BE2C (cell line): ENCODE data around the gene CERT1.

Experiments used
- DNase-seq: peaks from one replicate; pipeline ENCODE4 v3.0.0-alpha.2; 2020
- H3K27me3 ChIP-seq: fragments of 250-450 bp; sonication (Bioruptor Pico); 2 replicates; pipeline ENCODE4 v1.5.1; 2020; ENCODE audit warnings: mild to moderate bottlenecking
- H3K36me3 ChIP-seq: fragments of 250-450 bp; sonication (Bioruptor Pico); 2 replicates; pipeline ENCODE4 v1.5.1; 2020; ENCODE audit warnings: mild to moderate bottlenecking
- H3K4me1 ChIP-seq: fragments of 250-450 bp; sonication (Bioruptor Pico); 2 replicates; pipeline ENCODE4 v1.5.1; 2020
- H3K4me3 ChIP-seq: 2 replicates; pipeline ENCODE4 v1.5.1; 2011; ENCODE audit warnings: low read depth, low read length
- H3K9me3 ChIP-seq: fragments of 250-450 bp; sonication (Bioruptor Pico); 2 replicates; pipeline ENCODE4 v1.5.1; 2020
- TF ChIP-seq, protein P1 (sequence below): IDR thresholded peaks from 2 replicates; pipeline ENCODE4 v1.5.1; 2012; ENCODE audit warnings: mild to moderate bottlenecking, low read depth, low read length

CERT1 gene

DNA sequence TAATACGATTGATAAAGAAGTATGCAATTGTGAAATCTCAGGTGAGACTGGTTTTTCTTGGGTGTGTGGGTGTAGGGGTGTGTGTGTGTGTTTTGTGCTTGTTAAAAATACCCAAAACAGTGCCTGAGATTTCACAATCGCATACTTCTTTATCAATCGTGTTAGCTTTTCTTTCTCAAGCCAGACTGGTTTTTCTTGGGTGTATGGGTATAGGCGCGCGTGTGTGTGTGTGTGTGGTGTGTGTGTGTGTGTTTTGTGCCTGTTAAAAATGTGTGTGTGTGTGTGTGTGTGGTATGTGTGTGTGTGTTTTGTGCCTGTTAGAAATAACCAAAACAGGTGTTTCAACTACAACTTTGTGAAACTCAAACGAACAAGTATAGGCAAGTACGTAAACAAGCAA, 53.7 kb downstream of the CERT1 start:
- Histone ChIP-seq H3K4me3 (no peak overlapping the region), H3K36me3 (peaks cover 5% of the 10 kb centered on the region), H3K4me1 (peaks cover 5% of the 10 kb centered on the region; the same call in 1 of the 2 replicates), H3K27me3 (no peaks in the 10 kb centered on the region), H3K9me3 (no peaks in the 10 kb centered on the region)
- DNase-seq: no peak
- TF ChIP-seq, protein P1, sequence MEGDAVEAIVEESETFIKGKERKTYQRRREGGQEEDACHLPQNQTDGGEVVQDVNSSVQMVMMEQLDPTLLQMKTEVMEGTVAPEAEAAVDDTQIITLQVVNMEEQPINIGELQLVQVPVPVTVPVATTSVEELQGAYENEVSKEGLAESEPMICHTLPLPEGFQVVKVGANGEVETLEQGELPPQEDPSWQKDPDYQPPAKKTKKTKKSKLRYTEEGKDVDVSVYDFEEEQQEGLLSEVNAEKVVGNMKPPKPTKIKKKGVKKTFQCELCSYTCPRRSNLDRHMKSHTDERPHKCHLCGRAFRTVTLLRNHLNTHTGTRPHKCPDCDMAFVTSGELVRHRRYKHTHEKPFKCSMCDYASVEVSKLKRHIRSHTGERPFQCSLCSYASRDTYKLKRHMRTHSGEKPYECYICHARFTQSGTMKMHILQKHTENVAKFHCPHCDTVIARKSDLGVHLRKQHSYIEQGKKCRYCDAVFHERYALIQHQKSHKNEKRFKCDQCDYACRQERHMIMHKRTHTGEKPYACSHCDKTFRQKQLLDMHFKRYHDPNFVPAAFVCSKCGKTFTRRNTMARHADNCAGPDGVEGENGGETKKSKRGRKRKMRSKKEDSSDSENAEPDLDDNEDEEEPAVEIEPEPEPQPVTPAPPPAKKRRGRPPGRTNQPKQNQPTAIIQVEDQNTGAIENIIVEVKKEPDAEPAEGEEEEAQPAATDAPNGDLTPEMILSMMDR: no peak

DNA sequence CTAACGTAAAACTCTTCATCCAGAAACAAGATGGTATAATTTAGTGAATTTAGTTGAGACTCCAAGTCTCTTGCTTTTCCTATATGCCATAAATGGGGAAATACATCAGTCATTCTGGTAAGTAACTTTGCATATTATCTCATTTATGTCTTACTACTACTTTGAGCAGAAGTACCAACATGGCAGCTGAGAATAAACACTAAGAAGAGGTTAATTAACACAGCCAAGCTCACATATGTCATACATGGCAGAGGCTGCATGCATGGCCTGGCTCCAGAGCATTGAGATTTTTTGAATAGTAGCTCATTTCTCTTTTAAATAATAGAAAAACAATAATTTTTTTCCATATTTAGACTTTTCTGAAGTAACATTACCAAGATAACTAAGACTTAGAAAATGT, 54.3 kb downstream of the CERT1 start:
- no peaks in the 10 kb centered on the region for H3K27me3 ChIP-seq
- DNase-seq: no peak
- H3K4me1 ChIP-seq: peaks cover 5% of the 10 kb centered on the region; the same call in 1 of the 2 replicates
- H3K4me3 ChIP-seq: no peak overlapping the region
- H3K36me3 ChIP-seq: peaks cover 3% of the 10 kb centered on the region
- TF ChIP-seq, protein P1: no peak
- H3K9me3 ChIP-seq: no peaks in the 10 kb centered on the region

DNA sequence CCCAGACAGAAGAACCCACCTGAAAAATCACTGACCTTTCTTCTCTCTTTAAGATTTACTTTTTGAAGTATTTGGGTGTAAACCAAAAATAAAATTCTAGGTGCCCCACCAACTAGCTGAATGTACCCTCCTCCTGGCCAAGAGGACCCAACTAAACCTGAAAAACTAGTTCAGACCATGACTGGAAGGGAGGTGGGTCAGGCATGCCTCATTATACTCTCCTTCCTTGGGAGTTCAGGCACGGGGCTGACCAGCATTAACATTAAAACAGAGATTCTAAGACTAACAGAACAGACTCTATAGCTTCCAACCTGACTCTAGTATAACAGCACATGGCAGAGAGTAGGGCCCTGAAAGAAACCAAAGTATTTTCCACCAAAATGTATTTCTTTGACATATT, 61.4 kb downstream of the CERT1 start:
- no peaks in the 10 kb centered on the region for H3K4me1 ChIP-seq
- TF ChIP-seq, protein P1: no peak
- no peaks in the 10 kb centered on the region for H3K9me3 ChIP-seq
- no peak for DNase-seq
- no peaks in the 10 kb centered on the region for H3K27me3 ChIP-seq
- no peaks in the 10 kb centered on the region; the same call in none of the 2 replicates for H3K36me3 ChIP-seq
- no peak overlapping the region for H3K4me3 ChIP-seq

DNA sequence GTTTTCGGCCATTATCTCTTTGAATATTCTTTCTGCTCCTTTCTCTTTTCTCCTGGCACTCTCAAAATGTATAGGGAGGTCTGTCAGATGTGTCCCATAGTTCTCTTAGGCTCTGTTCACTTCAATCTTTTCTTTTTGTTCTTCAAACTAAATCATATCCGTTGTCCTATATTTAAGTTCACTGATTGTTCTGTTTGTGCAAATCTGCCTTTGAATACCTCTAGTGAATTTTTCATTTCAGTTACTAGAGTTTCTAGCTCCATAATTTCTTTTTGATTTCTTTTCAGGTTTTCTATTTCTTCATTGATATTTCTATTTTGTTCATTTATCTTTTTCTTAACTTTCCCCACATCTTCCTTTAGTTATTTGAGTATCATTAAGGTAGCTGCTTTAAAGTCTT, 65.4 kb downstream of the CERT1 start:
- no peak for DNase-seq
- no peaks in the 10 kb centered on the region for H3K27me3 ChIP-seq
- no peaks in the 10 kb centered on the region; the same call in 1 of the 2 replicates for H3K9me3 ChIP-seq
- no peaks in the 10 kb centered on the region for H3K36me3 ChIP-seq
- TF ChIP-seq, protein P1: no peak
- no peak overlapping the region for H3K4me3 ChIP-seq
- H3K4me1 ChIP-seq: no peaks in the 10 kb centered on the region

DNA sequence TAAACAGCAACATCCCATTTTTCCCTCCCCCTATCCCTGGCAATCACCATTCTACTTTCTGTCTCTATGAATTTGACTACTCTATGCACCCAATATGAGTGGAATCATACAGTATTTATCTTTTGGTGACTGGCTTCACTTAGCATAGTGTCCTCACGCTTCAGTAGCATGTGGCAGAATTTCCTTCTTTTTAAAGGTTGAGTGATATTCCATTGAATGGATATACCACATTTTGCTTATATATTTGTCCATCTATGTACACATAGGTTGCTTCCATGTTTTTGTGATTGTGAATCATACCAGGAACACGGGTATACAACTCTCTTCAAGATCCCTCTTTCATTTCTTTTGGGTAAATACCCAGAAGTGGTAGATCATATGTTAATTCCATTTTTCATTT, 69.9 kb downstream of the CERT1 start:
- Histone ChIP-seq H3K9me3 (no peaks in the 10 kb centered on the region; the same call in 1 of the 2 replicates), H3K36me3 (no peaks in the 10 kb centered on the region), H3K4me1 (no peaks in the 10 kb centered on the region), H3K4me3 (no peak overlapping the region), H3K27me3 (no peaks in the 10 kb centered on the region)
- TF ChIP-seq, protein P1: no peak
- no peak for DNase-seq

DNA sequence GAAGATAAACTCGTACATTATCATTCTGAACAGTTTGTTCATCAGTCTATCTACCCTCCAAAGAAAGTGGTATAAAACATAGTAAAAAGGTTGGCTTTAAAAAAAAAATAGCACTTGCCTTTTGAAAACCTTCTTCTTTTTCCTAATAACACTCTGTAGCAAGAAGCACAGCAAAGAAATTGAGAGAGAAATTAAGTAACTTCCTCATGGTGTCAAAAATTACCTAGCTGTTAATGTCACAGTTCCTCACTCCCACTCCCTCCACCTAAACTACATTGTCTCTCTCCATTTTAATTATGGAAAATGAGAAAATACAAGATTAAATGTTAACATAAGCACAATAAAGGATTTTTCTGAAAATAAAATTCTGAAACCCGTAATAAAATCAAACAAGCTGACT, 72.2 kb downstream of the CERT1 start:
- TF ChIP-seq, protein P1: no peak
- H3K4me3 ChIP-seq: no peak overlapping the region
- no peaks in the 10 kb centered on the region for H3K4me1 ChIP-seq
- DNase-seq: no peak
- no peaks in the 10 kb centered on the region for H3K27me3 ChIP-seq
- H3K36me3 ChIP-seq: no peaks in the 10 kb centered on the region
- H3K9me3 ChIP-seq: no peaks in the 10 kb centered on the region; the same call in 1 of the 2 replicates
